Neuronal stem cell (in vitro differentiated cells): ENCODE data around the gene GRIK3.

Source experiments
- DNase-seq: peaks from one replicate; pipeline ENCODE4 v3.0.0-alpha.2; 2013; ENCODE audit warnings: low spot score
- H2AFZ ChIP-seq: one replicate; pipeline ENCODE4 v1.6.1; 2013; ENCODE audit warnings: mild to moderate bottlenecking, low read length, inconsistent platforms
- H2AK5ac ChIP-seq: 2 replicates; pipeline ENCODE4 v1.6.1; 2013; ENCODE audit warnings: low read depth, mild to moderate bottlenecking, inconsistent platforms, low read length, moderate library complexity, mixed read lengths
- H2BK120ac ChIP-seq: 2 replicates; pipeline ENCODE4 v1.6.1; 2013; ENCODE audit warnings: low read depth, mild to moderate bottlenecking, inconsistent platforms, low read length, moderate library complexity, mixed read lengths
- H2BK12ac ChIP-seq: one replicate; pipeline ENCODE4 v1.6.1; 2013; ENCODE audit warnings: low read length, inconsistent platforms
- H2BK15ac ChIP-seq: 2 replicates; pipeline ENCODE4 v1.6.1; 2013; ENCODE audit warnings: mild to moderate bottlenecking, low read length, inconsistent platforms, mixed read lengths
- H2BK5ac ChIP-seq: one replicate; pipeline ENCODE4 v1.6.1; 2013; ENCODE audit warnings: inconsistent platforms, mild to moderate bottlenecking, low read length, moderate library complexity
- H3K14ac ChIP-seq: one replicate; pipeline ENCODE4 v1.6.1; 2013; ENCODE audit warnings: low read length, inconsistent platforms
- H3K18ac ChIP-seq: 2 replicates; pipeline ENCODE4 v1.6.1; 2013; ENCODE audit warnings: low read length, inconsistent platforms
- H3K23ac ChIP-seq: 2 replicates; pipeline ENCODE4 v1.6.1; 2013; ENCODE audit warnings: low read depth, mild to moderate bottlenecking, mixed read lengths, low read length, inconsistent platforms; ENCODE audit not compliant: poor library complexity
- H3K27ac ChIP-seq: replicated peaks from 3 replicates; pipeline ENCODE4 v1.5.1; 2013; ENCODE audit warnings: low read length, inconsistent platforms
- H3K27me3 ChIP-seq, 3 experiments: 2 replicates each; pipeline ENCODE4 v1.6.1; 2013; ENCODE audit warnings: low read length in 3 of 3, mild to moderate bottlenecking in 2 of 3, inconsistent platforms in 1 of 3, low read depth in 1 of 3, mixed read lengths in 1 of 3, moderate library complexity in 1 of 3; ENCODE audit not compliant: control insufficient read depth in 3 of 3, insufficient read depth in 3 of 3
- H3K36me3 ChIP-seq, 2 donors: replicated peaks in 1 of 2; 2 replicates each; pipeline ENCODE4 v1.6.1; 2013; ENCODE audit warnings: low read length in 2 of 2; ENCODE audit not compliant: control insufficient read depth in 2 of 2, insufficient read depth in 2 of 2
- H3K4ac ChIP-seq: 2 replicates; pipeline ENCODE4 v1.6.1; 2013; ENCODE audit warnings: inconsistent platforms, mild to moderate bottlenecking, low read length, moderate library complexity
- H3K4me1 ChIP-seq, 2 donors: 1 replicate in 1 of 2; 2 replicates in 1 of 2; pipeline ENCODE4 v1.6.1; 2013; ENCODE audit warnings: low read length in 2 of 2, low read depth in 1 of 2; ENCODE audit not compliant: control insufficient read depth in 2 of 2, insufficient read depth in 1 of 2
- H3K4me2 ChIP-seq: one replicate; pipeline ENCODE4 v1.6.1; 2013; ENCODE audit warnings: mild to moderate bottlenecking, low read length, inconsistent platforms; ENCODE audit not compliant: insufficient read depth, poor library complexity, severe bottlenecking
- H3K4me3 ChIP-seq, 2 donors: 2 replicates each; pipeline ENCODE4 v1.5.1; 2013; ENCODE audit warnings: low read length in 2 of 2, mild to moderate bottlenecking in 2 of 2, inconsistent platforms in 1 of 2, moderate library complexity in 1 of 2
- H3K79me1 ChIP-seq: one replicate; pipeline ENCODE4 v1.6.1; 2013; ENCODE audit warnings: low read depth, mild to moderate bottlenecking, inconsistent platforms, low read length, moderate library complexity
- H3K9ac ChIP-seq: one replicate; pipeline ENCODE4 v1.6.1; 2013; ENCODE audit warnings: mild to moderate bottlenecking, low read depth, low read length, inconsistent platforms; ENCODE audit not compliant: poor library complexity
- H3K9me3 ChIP-seq, 2 donors: replicated peaks in 1 of 2; 2 replicates each; pipeline versions ENCODE3 to v1.6.1; 2013; ENCODE audit warnings: low read length in 2 of 2, mild to moderate bottlenecking in 2 of 2, inconsistent platforms in 1 of 2, low read depth in 1 of 2, mixed read lengths in 1 of 2, moderate library complexity in 1 of 2; ENCODE audit not compliant: control insufficient read depth in 2 of 2, insufficient read depth in 1 of 2
- H4K8ac ChIP-seq: one replicate; pipeline ENCODE4 v1.6.1; 2013; ENCODE audit warnings: low read depth, mild to moderate bottlenecking, inconsistent platforms, low read length, moderate library complexity
- H4K91ac ChIP-seq: one replicate; pipeline ENCODE4 v1.6.1; 2013; ENCODE audit warnings: low read length, low read depth, mild to moderate bottlenecking, inconsistent platforms; ENCODE audit not compliant: poor library complexity
- WGBS, 2 donors: extraction: QIAGEN DNeasy Blood & Tissue Kit; methylation state at CpG; one replicate each; pipeline ENCODE4 v1.1.7; 2013; ENCODE audit warnings: missing lambda C conversion rate in 2 of 2, mixed read lengths in 1 of 2; ENCODE audit not compliant: insufficient read length in 2 of 2, insufficient replicate concordance in 1 of 2; ENCODE audit errors: extremely low coverage in 2 of 2; 5-methylcytosine and 5-hydroxymethylcytosine counted together

GRIK3 gene

GRCh38 chr1:36802018-36802417 is 232.3 kb downstream of the GRIK3 start:
- Histone ChIP-seq H3K4me1 (peaks cover 0 to 10% of the 10 kb centered on the region in 2 donors), H3K4ac (no peak overlapping the region), H3K9me3 (no peaks in the 10 kb centered on the region), H3K4me3 (no peak overlapping the region), H2AFZ (no peak overlapping the region), H3K4me2 (no peak overlapping the region), H4K8ac (no peak overlapping the region), H2BK12ac (no peak overlapping the region), H3K36me3 (no peaks in the 10 kb centered on the region), H3K27me3 (peaks cover 0 to 8% (median 0%) of the 10 kb centered on the region in 3 experiments), H4K91ac (no peak overlapping the region), H3K14ac (no peak overlapping the region), H3K9ac (no peak overlapping the region), H3K27ac (no peak overlapping the region), H2BK15ac (no peak overlapping the region), H3K23ac (no peak overlapping the region), H3K79me1 (peaks cover 3% of the 10 kb centered on the region), H2BK5ac (no peak overlapping the region), H2AK5ac (peak overlapping the region; percentile 27), H3K18ac (no peak overlapping the region), H2BK120ac (no peak overlapping the region)
- no peak for DNase-seq
- WGBS, 2 donors = no CpG with 5 or more reads among the region's 8 CpGs

- H3K36me3 ChIP-seq = no peaks in the 10 kb centered on the region
- no peak overlapping the region for H2BK12ac ChIP-seq
- no peak overlapping the region for H2BK5ac ChIP-seq
- peak overlapping the region; percentile 71 for H2BK15ac ChIP-seq
- H3K4me1 ChIP-seq = peaks cover 0 to 7% of the 10 kb centered on the region in 2 donors
- peak overlapping the region; percentile 40 for H2AK5ac ChIP-seq
- H4K91ac ChIP-seq = no peak overlapping the region
- no peak overlapping the region for H3K4me3 ChIP-seq
- no peak overlapping the region for H2BK120ac ChIP-seq
- no peak for DNase-seq
- H3K9me3 ChIP-seq = no peaks in the 10 kb centered on the region
- H3K27ac ChIP-seq = no peak overlapping the region
- no peak overlapping the region for H4K8ac ChIP-seq
- no peaks in the 10 kb centered on the region for H3K79me1 ChIP-seq
- H3K27me3 ChIP-seq = peaks cover 0 to 3% (median 0%) of the 10 kb centered on the region in 3 experiments
- H3K4ac ChIP-seq = no peak overlapping the region
- WGBS, 2 donors = no CpG with 5 or more reads among the region's 7 CpGs
- no peak overlapping the region for H2AFZ ChIP-seq
- no peak overlapping the region for H3K9ac ChIP-seq
- H3K23ac ChIP-seq = no peak overlapping the region
- no peak overlapping the region for H3K4me2 ChIP-seq
- H3K14ac ChIP-seq = no peak overlapping the region
- peak overlapping the region; percentile 11 for H3K18ac ChIP-seq
Measured at GRCh38 chr1:36797761-36798160, 236.6 kb downstream of the GRIK3 start.

- H2AFZ ChIP-seq = no peak overlapping the region
- no peak overlapping the region for H3K4me3 ChIP-seq
- H3K14ac ChIP-seq = no peak overlapping the region
- no peaks in the 10 kb centered on the region for H3K36me3 ChIP-seq
- no CpG with 5 or more reads among the region's 5 CpGs for WGBS, 2 donors
- no peak overlapping the region for H3K9ac ChIP-seq
- H3K18ac ChIP-seq = peak overlapping the region; percentile 40
- no peak overlapping the region for H4K8ac ChIP-seq
- peaks cover 0 to 3% (median 0%) of the 10 kb centered on the region in 3 experiments for H3K27me3 ChIP-seq
- no peaks in the 10 kb centered on the region for H3K79me1 ChIP-seq
- H3K4ac ChIP-seq = no peak overlapping the region
- H2BK5ac ChIP-seq = peak overlapping the region; percentile 30
- no peak overlapping the region for H4K91ac ChIP-seq
- no peak for DNase-seq
- H3K9me3 ChIP-seq = no peaks in the 10 kb centered on the region
- peak overlapping the region; percentile 34 for H3K23ac ChIP-seq
- no peak overlapping the region for H2AK5ac ChIP-seq
- H3K27ac ChIP-seq = no peak overlapping the region
- H3K4me1 ChIP-seq = peaks cover 0 to 7% of the 10 kb centered on the region in 2 donors
- H3K4me2 ChIP-seq = no peak overlapping the region
- H2BK12ac ChIP-seq = no peak overlapping the region
- H2BK120ac ChIP-seq = no peak overlapping the region
- H2BK15ac ChIP-seq = no peak overlapping the region
Measured at GRCh38 chr1:36796733-36797132, 237.6 kb downstream of the GRIK3 start.

GRCh38 chr1:36796106-36796590 is 238.2 kb downstream of the GRIK3 start:
- Histone ChIP-seq H3K4ac (no peak overlapping the region), H2BK120ac (peak overlapping the region; percentile 16), H3K14ac (peak overlapping the region; percentile 72), H3K4me1 (peaks cover 0 to 7% of the 10 kb centered on the region in 2 donors), H3K18ac (peak overlapping the region; percentile 24), H2BK15ac (peak overlapping the region; percentile 30), H3K9me3 (no peaks in the 10 kb centered on the region), H3K79me1 (no peaks in the 10 kb centered on the region), H2BK5ac (no peak overlapping the region), H3K4me3 (no peak overlapping the region), H3K23ac (no peak overlapping the region), H3K36me3 (no peaks in the 10 kb centered on the region), H2BK12ac (peak overlapping the region; percentile 0), H4K8ac (no peak overlapping the region), H3K9ac (no peak overlapping the region), H3K27ac (no peak overlapping the region), H2AK5ac (peak overlapping the region; percentile 36), H3K27me3 (peaks cover 0 to 3% (median 0%) of the 10 kb centered on the region in 3 experiments), H3K4me2 (no peak overlapping the region), H4K91ac (no peak overlapping the region), H2AFZ (no peak overlapping the region)
- no CpG with 5 or more reads among the region's 5 CpGs for WGBS, 2 donors
- no peak for DNase-seq
